ENCODE results near the gene VSIG4. TPM values are rescaled to one million over a fixed set of nuclear protein-coding genes. Genes with fewer than 3 reads are reported as not detected.

Gene VSIG4
- total and polyA plus RNA-seq, 10 of the 15 experiments (the other 5 are each of a cell fraction or from before 2014, with no cell fraction given), result 0.05 to 0.36 TPM; not detected in 8

GRCh38 chrX:66009231-66009845 is 30.5 kb downstream of the VSIG4 start:
- H3K9ac ChIP-seq (ENCODE audit: control insufficient read depth, insufficient read depth, low read length), result no peak overlapping the region
- peaks cover 39% of the 10 kb centered on the region for H3K4me1 ChIP-seq (ENCODE audit: control insufficient read depth, insufficient read depth, low read length)
- H3K4me3 ChIP-seq, result no peak overlapping the region
- CTCF ChIA-PET, result interaction anchor here (0.8 to 2.0 kb wide), 2 partner anchors 8 to 9 kb away, joined by 3 to 9 read pairs; no protein-coding TSS in a partner anchor
- in situ Hi-C loops (cut with MboI) (loop anchor here (10.0 to 25.0 kb wide), 2 partner anchors 395 to 1797 kb away; partner anchors contain the start of gene AMER1), intact Hi-C loops (cut with micrococcal nuclease; ENCODE audit: unreplicated experiment) (no loop called here)
- H3K4me2 ChIP-seq (ENCODE audit: control insufficient read depth, insufficient read depth), result no peak overlapping the region
- FAIRE-seq (no peak), DNase-seq (ENCODE audit: low read depth, low spot score) (no peak), ATAC-seq (no peak)
- H3K79me2 ChIP-seq (ENCODE audit: control insufficient read depth, insufficient read depth, low read length), result no peaks in the 10 kb centered on the region
- no TSS peak for BruUV-seq (replicated peaks)
- no peaks in the 10 kb centered on the region for H3K27me3 ChIP-seq (replicated peaks in 1 of 2; ENCODE audit: control insufficient read depth in 2 of 2, insufficient read depth in 2 of 2, low read length in 1 of 2)
- SMC1A ChIA-PET (ENCODE audit: uncharacterized antibody, unreplicated experiment), result interaction anchor here (0.6 to 2.0 kb wide), 4 partner anchors 8 to 236 kb away, joined by 3 to 7 read pairs (median 3); no protein-coding TSS in a partner anchor
- no peaks in the 10 kb centered on the region for H4K20me1 ChIP-seq (ENCODE audit: control insufficient read depth, insufficient read depth)
- TF ChIP-seq BHLHE40 (IDR thresholded peaks at IDR 0.05; ENCODE audit: borderline replicate concordance in 1 of 2, low read depth in 2 of 2, low read length in 1 of 2) (no peak), ZNF592 (IDR thresholded peaks at IDR 0.05) (no peak), GABPA (IDR thresholded peaks at IDR 0.05; ENCODE audit: low read depth) (no peak), SREBF1 (IDR thresholded peaks at IDR 0.05; ENCODE audit: low read length) (no peak), NR2F1 (conservative IDR thresholded peaks at IDR 0.05) (no peak), FOXM1 (IDR thresholded peaks at IDR 0.05; ENCODE audit: low read depth, low read length) (no peak), EED (IDR thresholded peaks at IDR 0.05; ENCODE audit: low read depth) (no peak), EZH2 (IDR thresholded peaks at IDR 0.05; ENCODE audit: borderline replicate concordance, control insufficient read depth, low read depth, low read length) (no peak), ETV6 (conservative IDR thresholded peaks at IDR 0.05 in 1 of 2, IDR thresholded peaks at IDR 0.05 in 1 of 2; ENCODE audit: borderline replicate concordance in 1 of 2, low read depth in 1 of 2) (no peak), MYB (IDR thresholded peaks at IDR 0.05; ENCODE audit: borderline replicate concordance, low read depth, low read length) (no peak), E2F4 (IDR thresholded peaks at IDR 0.05; ENCODE audit: low read depth, low read length) (no peak)
- TF ChIP-seq, protein P1, sequence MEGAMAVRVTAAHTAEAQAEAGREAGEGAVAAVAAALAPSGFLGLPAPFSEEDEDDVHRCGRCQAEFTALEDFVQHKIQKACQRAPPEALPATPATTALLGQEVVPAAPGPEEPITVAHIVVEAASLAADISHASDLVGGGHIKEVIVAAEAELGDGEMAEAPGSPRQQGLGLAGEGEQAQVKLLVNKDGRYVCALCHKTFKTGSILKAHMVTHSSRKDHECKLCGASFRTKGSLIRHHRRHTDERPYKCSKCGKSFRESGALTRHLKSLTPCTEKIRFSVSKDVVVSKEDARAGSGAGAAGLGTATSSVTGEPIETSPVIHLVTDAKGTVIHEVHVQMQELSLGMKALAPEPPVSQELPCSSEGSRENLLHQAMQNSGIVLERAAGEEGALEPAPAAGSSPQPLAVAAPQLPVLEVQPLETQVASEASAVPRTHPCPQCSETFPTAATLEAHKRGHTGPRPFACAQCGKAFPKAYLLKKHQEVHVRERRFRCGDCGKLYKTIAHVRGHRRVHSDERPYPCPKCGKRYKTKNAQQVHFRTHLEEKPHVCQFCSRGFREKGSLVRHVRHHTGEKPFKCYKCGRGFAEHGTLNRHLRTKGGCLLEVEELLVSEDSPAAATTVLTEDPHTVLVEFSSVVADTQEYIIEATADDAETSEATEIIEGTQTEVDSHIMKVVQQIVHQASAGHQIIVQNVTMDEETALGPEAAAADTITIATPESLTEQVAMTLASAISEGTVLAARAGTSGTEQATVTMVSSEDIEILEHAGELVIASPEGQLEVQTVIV (IDR thresholded peaks at IDR 0.05; ENCODE audit: borderline replicate concordance, partially characterized antibody), result no peak
- POLR2A ChIA-PET, result no interaction called here
- RAD21 ChIA-PET (ENCODE audit: unreplicated experiment), result interaction anchor here (1.2 to 1.3 kb wide), 2 partner anchors 9 to 35 kb away, joined by 3 read pairs; no protein-coding TSS in a partner anchor
- WGBS (ENCODE audit: insufficient coverage, insufficient replicate concordance, low lambda C conversion rate, missing lambda C conversion rate), result 85% methylated on average over 3 of the region's 3 CpGs
- no peak overlapping the region for H2AFZ ChIP-seq (ENCODE audit: control insufficient read depth, low read depth, low read length)
- H3K36me3 ChIP-seq (ENCODE audit: control insufficient read depth in 2 of 2, insufficient read depth in 2 of 2, low read length in 1 of 2), result no peaks in the 10 kb centered on the region
- no peak overlapping the region for H3K27ac ChIP-seq (ENCODE audit: control insufficient read depth, insufficient read depth)
- H3K9me3 ChIP-seq (replicated peaks; ENCODE audit: control insufficient read depth, insufficient read depth, low read length), result no peaks in the 10 kb centered on the region; the same call in none of the 3 replicates

Measured in GM12878 (cell line).